B cell (primary cell): ENCODE measurements around the gene ZNF445. TPM values are rescaled to one million over a fixed set of nuclear protein-coding genes. Genes with fewer than 3 reads are reported as not detected.
"Not testable (repeated sequence)": the region's sequence is repeated elsewhere in the genome, so short reads cannot be mapped to it uniquely, and the experiment has no call there.

ENCODE experiments used
- ATAC-seq: fragments of 200-7000 bp; cut with Tn5 transposase; one replicate; pipeline ENCODE4 v1.10.0; 2021; ENCODE audit warnings: low read depth, mild to moderate bottlenecking, moderate number of reproducible peaks, moderate library complexity
- CTCF ChIA-PET: fragments of 350-600 bp; sonication (Branson Sonifier 250); formaldehyde crosslinking; loops from one replicate; lab custom pipeline; 2021; ENCODE audit warnings: antibody characterized with exemption, inconsistent platforms; lab: Charles Lee
- POLR2A ChIA-PET: fragments of 350-600 bp; sonication (Branson Sonifier 250); formaldehyde crosslinking; loops from one replicate; lab custom pipeline; 2021; ENCODE audit warnings: antibody characterized with exemption; lab: Charles Lee
- DNase-seq: peaks from one replicate; pipeline ENCODE4 v3.0.0; 2013
- H2AFZ ChIP-seq: 2 replicates; pipeline ENCODE4 v1.6.1; 2012; ENCODE audit warnings: mild to moderate bottlenecking, low read depth, low read length; ENCODE audit not compliant: insufficient read depth, poor library complexity, severe bottlenecking
- H3K27ac ChIP-seq, 2 donors: 1 replicate in 1 of 2; 2 replicates in 1 of 2; pipeline ENCODE4 v1.5.1; 2012 to 2013; ENCODE audit warnings: low read length in 2 of 2, mild to moderate bottlenecking in 2 of 2, moderate library complexity in 1 of 2
- H3K27me3 ChIP-seq, 4 experiments: fragments of 200-600 bp in 1 of 4; sonication (generic) in 1 of 4; replicated peaks in 1 of 4; 1 replicate in 2 of 4; 2 replicates in 2 of 4; pipeline versions ENCODE4 v1.6.1 to v1.7.0; 2013 to 2016; ENCODE audit warnings: low read length in 3 of 4, mild to moderate bottlenecking in 2 of 4, mixed read lengths in 1 of 4, moderate library complexity in 1 of 4; ENCODE audit not compliant: insufficient read depth in 4 of 4, control insufficient read depth in 3 of 4; ENCODE audit errors: control extremely low read depth in 1 of 4
- H3K36me3 ChIP-seq, 2 experiments: replicated peaks in 1 of 2; 1 replicate in 1 of 2; 2 replicates in 1 of 2; pipeline versions ENCODE4 v1.6.1 to v1.7.1; 2013; ENCODE audit warnings: low read length in 1 of 2; ENCODE audit not compliant: insufficient read depth in 2 of 2, control insufficient read depth in 1 of 2; ENCODE audit errors: control extremely low read depth in 1 of 2, extremely low read depth in 1 of 2
- H3K4me1 ChIP-seq, 2 donors: fragments of 200-600 bp in 1 of 2; sonication (generic) in 1 of 2; 1 replicate in 1 of 2; 2 replicates in 1 of 2; pipeline versions ENCODE4 v1.5.1 to v1.6.1; 2013 to 2017; ENCODE audit warnings: low read length in 2 of 2; ENCODE audit not compliant: control insufficient read depth in 2 of 2, insufficient read depth in 2 of 2
- H3K4me2 ChIP-seq: replicated peaks from 2 replicates; pipeline ENCODE3; 2012; ENCODE audit warnings: mild to moderate bottlenecking, low read depth, low read length; ENCODE audit not compliant: poor library complexity, severe bottlenecking
- H3K4me3 ChIP-seq, 5 experiments: fragments of 200-600 bp in 1 of 5; sonication (generic) in 1 of 5; 1 replicate in 3 of 5; 2 replicates in 2 of 5; pipeline versions ENCODE4 v1.5.1 to v1.7.0; 2011 to 2016; ENCODE audit warnings: low read length in 4 of 5, mild to moderate bottlenecking in 4 of 5, low read depth in 2 of 5, control low read depth in 1 of 5, moderate library complexity in 1 of 5; ENCODE audit not compliant: insufficient read depth in 1 of 5; ENCODE audit errors: control extremely low read depth in 1 of 5, extremely low read depth in 1 of 5
- H3K79me2 ChIP-seq: fragments of 200-600 bp; sonication (generic); one replicate; pipeline ENCODE4 v1.6.0; 2016; ENCODE audit warnings: low read length; ENCODE audit not compliant: control insufficient read depth, insufficient read depth
- H3K9ac ChIP-seq: fragments of 200-600 bp; sonication (generic); 2 replicates; pipeline ENCODE4 v1.6.1; 2017; ENCODE audit warnings: mild to moderate bottlenecking, low read length, moderate library complexity
- H3K9me3 ChIP-seq, 3 donors: one replicate each; pipeline versions ENCODE4 v1.6.1 to v1.7.1; 2013; ENCODE audit warnings: low read length in 2 of 3; ENCODE audit not compliant: control insufficient read depth in 2 of 3, insufficient read depth in 1 of 3; ENCODE audit errors: control extremely low read depth in 1 of 3
- H4K20me1 ChIP-seq: 2 replicates; pipeline ENCODE4 v1.6.0; 2012; ENCODE audit warnings: mild to moderate bottlenecking, low read length; ENCODE audit not compliant: insufficient read depth, control insufficient read depth, poor library complexity, severe bottlenecking
- H3K27ac Mint-ChIP-seq: one replicate; pipeline ENCODE4 v1.8.0; 2021; ENCODE audit warnings: mixed read lengths
- H3K27me3 Mint-ChIP-seq: one replicate; pipeline ENCODE4 v1.8.0; 2021; ENCODE audit warnings: mixed read lengths
- H3K4me1 Mint-ChIP-seq: one replicate; pipeline ENCODE4 v1.8.0; 2021; ENCODE audit warnings: mixed read lengths
- H3K4me3 Mint-ChIP-seq: one replicate; pipeline ENCODE4 v1.8.0; 2021; ENCODE audit warnings: mixed read lengths
- H3K9me3 Mint-ChIP-seq: one replicate; pipeline ENCODE4 v1.8.0; 2022; ENCODE audit warnings: mixed read lengths; ENCODE audit not compliant: insufficient read depth
- EZH2 ChIP-seq: IDR thresholded peaks from 2 replicates; pipeline ENCODE4 v1.6.1; 2012; ENCODE audit warnings: borderline replicate concordance, low read depth, mild to moderate bottlenecking, moderate library complexity, low read length; ENCODE audit not compliant: insufficient read depth, poor library complexity, severe bottlenecking
- WGBS: methylation state at CpG from one replicate; pipeline ENCODE4 v1.1.5; 2013; ENCODE audit warnings: missing lambda C conversion rate; ENCODE audit not compliant: insufficient coverage; 5-methylcytosine and 5-hydroxymethylcytosine counted together
- intact Hi-C: fragments of 100-400 bp; cut with micrococcal nuclease; formaldehyde crosslinking; loops from one replicate; pipeline ENCODE4 v1.10.0; 2022
- polyA plus RNA-seq: library from polyadenylated mRNA; depleted of rRNA; stranded (reverse); fragments of >200 nt; gene quantifications from 2 replicates; pipeline ENCODE4 v1.2.3, GENCODE V29; 2012
- total RNA-seq, 2 donors: library from RNA; stranded (reverse); fragments of 120-200 nt in 1 of 2; gene quantifications; 1 replicate in 1 of 2; 2 replicates in 1 of 2; pipeline versions ENCODE4 v1.2.3 to v1.2.4, GENCODE V29; 2013 to 2022
- TF ChIP-seq, protein P1 (sequence below): fragments of 200-600 bp; IDR thresholded peaks from one replicate; pipeline ENCODE4 v1.8.0; 2022; ENCODE audit warnings: antibody characterized with exemption, mild to moderate bottlenecking

ZNF445 gene
- total and polyA plus RNA-seq, 2 donors (not counting 1 experiment from before 2014, with no cell fraction given): 2.6 to 29.7 TPM

DNA sequence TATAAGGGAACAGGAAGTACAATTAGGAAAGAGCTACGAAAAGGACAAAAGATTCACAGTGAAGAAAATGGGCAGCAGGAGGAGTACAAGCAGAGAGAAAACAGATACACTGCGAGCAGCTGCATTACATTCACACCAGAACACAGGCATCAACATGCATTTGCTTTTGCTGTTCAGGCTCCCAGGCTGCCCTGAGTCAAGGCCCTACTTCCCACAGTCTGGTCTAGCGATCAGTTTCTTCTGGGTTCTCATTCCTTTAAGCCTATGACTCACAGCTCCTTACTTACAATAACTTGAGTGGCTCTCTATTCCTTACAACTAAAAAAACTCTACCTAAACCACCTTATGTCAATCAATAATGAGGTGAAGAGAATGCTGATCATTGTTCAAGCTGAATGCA is 24.5 kb upstream of the ZNF445 start:
- ATAC-seq: no peak
- DNase-seq: no peak
- intact Hi-C loops: no loop called here
- H3K27ac Mint-ChIP-seq: no peak overlapping the region
- H3K27me3 ChIP-seq: no peaks in the 10 kb centered on the region
- WGBS: 100% methylated on average over 2 of the region's 3 CpGs
- no peak overlapping the region for H3K4me2 ChIP-seq
- TF ChIP-seq EZH2: no peak
- TF ChIP-seq, protein P1, sequence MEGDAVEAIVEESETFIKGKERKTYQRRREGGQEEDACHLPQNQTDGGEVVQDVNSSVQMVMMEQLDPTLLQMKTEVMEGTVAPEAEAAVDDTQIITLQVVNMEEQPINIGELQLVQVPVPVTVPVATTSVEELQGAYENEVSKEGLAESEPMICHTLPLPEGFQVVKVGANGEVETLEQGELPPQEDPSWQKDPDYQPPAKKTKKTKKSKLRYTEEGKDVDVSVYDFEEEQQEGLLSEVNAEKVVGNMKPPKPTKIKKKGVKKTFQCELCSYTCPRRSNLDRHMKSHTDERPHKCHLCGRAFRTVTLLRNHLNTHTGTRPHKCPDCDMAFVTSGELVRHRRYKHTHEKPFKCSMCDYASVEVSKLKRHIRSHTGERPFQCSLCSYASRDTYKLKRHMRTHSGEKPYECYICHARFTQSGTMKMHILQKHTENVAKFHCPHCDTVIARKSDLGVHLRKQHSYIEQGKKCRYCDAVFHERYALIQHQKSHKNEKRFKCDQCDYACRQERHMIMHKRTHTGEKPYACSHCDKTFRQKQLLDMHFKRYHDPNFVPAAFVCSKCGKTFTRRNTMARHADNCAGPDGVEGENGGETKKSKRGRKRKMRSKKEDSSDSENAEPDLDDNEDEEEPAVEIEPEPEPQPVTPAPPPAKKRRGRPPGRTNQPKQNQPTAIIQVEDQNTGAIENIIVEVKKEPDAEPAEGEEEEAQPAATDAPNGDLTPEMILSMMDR: no peak
- no peak overlapping the region for H3K9ac ChIP-seq
- no peak overlapping the region for H3K27ac ChIP-seq
- CTCF ChIA-PET: no interaction called here
- no peak overlapping the region for H2AFZ ChIP-seq
- peaks cover 26% of the 10 kb centered on the region for H3K9me3 Mint-ChIP-seq
- H3K4me1 Mint-ChIP-seq: peaks cover 14% of the 10 kb centered on the region
- peaks cover 63% of the 10 kb centered on the region for H3K79me2 ChIP-seq
- peaks cover 20 to 45% (median 40%) of the 10 kb centered on the region in 3 donors for H3K9me3 ChIP-seq
- H3K27me3 Mint-ChIP-seq: no peaks in the 10 kb centered on the region
- H3K4me3 ChIP-seq: no peak overlapping the region
- no peaks in the 10 kb centered on the region for H4K20me1 ChIP-seq
- H3K4me3 Mint-ChIP-seq: no peak overlapping the region
- POLR2A ChIA-PET: no interaction called here
- peaks cover 19 to 37% of the 10 kb centered on the region in 2 experiments for H3K36me3 ChIP-seq
- no peaks in the 10 kb centered on the region for H3K4me1 ChIP-seq

DNA sequence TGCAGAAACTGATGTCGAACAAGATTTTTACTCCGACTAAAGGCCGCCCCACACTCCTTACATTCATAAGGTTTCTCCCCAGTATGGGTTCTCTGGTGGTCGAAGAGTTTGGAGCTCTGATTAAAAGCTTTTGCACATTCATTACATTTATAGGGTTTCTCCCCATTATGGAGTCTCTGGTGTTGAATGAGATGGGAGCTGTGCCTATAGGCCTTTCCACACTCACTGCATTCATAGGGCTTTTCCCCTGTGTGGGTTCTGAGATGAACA is 22.4 kb upstream of the ZNF445 start:
- H3K27me3 Mint-ChIP-seq, H3K4me3 Mint-ChIP-seq, H3K27ac ChIP-seq, H3K9ac ChIP-seq, H3K4me3 ChIP-seq, DNase-seq, H2AFZ ChIP-seq, intact Hi-C loops, H3K27ac Mint-ChIP-seq, H3K4me1 ChIP-seq, ATAC-seq, H3K27me3 ChIP-seq, POLR2A ChIA-PET, H3K4me2 ChIP-seq, CTCF ChIA-PET, H4K20me1 ChIP-seq, H3K4me1 Mint-ChIP-seq: not testable (repeated sequence)
- Histone ChIP-seq H3K79me2 (peaks cover 44% of the 10 kb centered on the region), H3K36me3 (peaks cover 20 to 39% of the 10 kb centered on the region in 2 experiments), H3K9me3 (peaks cover 20 to 50% (median 44%) of the 10 kb centered on the region in 3 donors)
- peaks cover 26% of the 10 kb centered on the region for H3K9me3 Mint-ChIP-seq
- WGBS: no CpG with 5 or more reads among the region's 4 CpGs
